Liver (tissue), 9 donors: ENCODE measurements around the gene APOL3. TPM values are rescaled to one million over a fixed set of nuclear protein-coding genes. Genes with fewer than 3 reads are reported as not detected.
"Not testable (repeated sequence)": the region's sequence is repeated elsewhere in the genome, so short reads cannot be mapped to it uniquely, and the experiment has no call there.

ENCODE experiments used
- DNase-seq: peaks from one replicate; pipeline ENCODE4 v3.0.0-alpha.2; 2017; ENCODE audit warnings: low spot score
- H3K27ac ChIP-seq, 2 donors: one replicate each; pipeline ENCODE4 v1.7.0; 2013; ENCODE audit warnings: inconsistent platforms in 2 of 2, low read length in 2 of 2, control low read depth in 1 of 2, low read depth in 1 of 2, mild to moderate bottlenecking in 1 of 2
- H3K27me3 ChIP-seq, 4 donors: one replicate each; pipeline versions ENCODE4 v1.6.1 to v1.7.0; 2013; ENCODE audit warnings: low read length in 3 of 4, inconsistent platforms in 1 of 4, mild to moderate bottlenecking in 1 of 4, moderate library complexity in 1 of 4; ENCODE audit not compliant: control insufficient read depth in 4 of 4, insufficient read depth in 4 of 4
- H3K36me3 ChIP-seq, 4 donors: one replicate each; pipeline versions ENCODE4 v1.6.1 to v1.7.0; 2013; ENCODE audit warnings: low read length in 3 of 4, mild to moderate bottlenecking in 3 of 4, low read depth in 1 of 4, moderate library complexity in 1 of 4; ENCODE audit not compliant: control insufficient read depth in 4 of 4, insufficient read depth in 3 of 4
- H3K4me1 ChIP-seq, 4 donors: one replicate each; pipeline versions ENCODE4 v1.6.1 to v1.7.0; 2013; ENCODE audit warnings: low read length in 3 of 4, mild to moderate bottlenecking in 3 of 4, moderate library complexity in 1 of 4; ENCODE audit not compliant: control insufficient read depth in 4 of 4, insufficient read depth in 4 of 4
- H3K4me3 ChIP-seq, 3 donors: one replicate each; pipeline versions ENCODE4 v1.6.1 to v1.7.0; 2013; ENCODE audit warnings: low read length in 3 of 3, control low read depth in 1 of 3, low read depth in 1 of 3, mild to moderate bottlenecking in 1 of 3
- H3K9ac ChIP-seq, 2 donors: one replicate each; pipeline ENCODE4 v1.7.0; 2013; ENCODE audit warnings: low read length in 2 of 2, mild to moderate bottlenecking in 2 of 2, moderate library complexity in 2 of 2, control low read depth in 1 of 2, low read depth in 1 of 2
- H3K9me3 ChIP-seq, 4 donors: one replicate each; pipeline versions ENCODE4 v1.6.1 to v1.7.0; 2013; ENCODE audit warnings: low read length in 3 of 4; ENCODE audit not compliant: control insufficient read depth in 4 of 4
- EGR1 ChIP-seq, 2 donors: IDR thresholded peaks; 2 replicates each; pipeline ENCODE4 v1.6.1; 2016 to 2018; ENCODE audit warnings: antibody characterized with exemption in 2 of 2, low read depth in 2 of 2
- FOXA1 ChIP-seq: IDR thresholded peaks from 2 replicates; pipeline ENCODE4 v1.6.1; 2016; ENCODE audit warnings: antibody characterized with exemption
- FOXA2 ChIP-seq: IDR thresholded peaks from 2 replicates; pipeline ENCODE4 v1.6.1; 2016; ENCODE audit warnings: antibody characterized with exemption
- GABPA ChIP-seq, 2 donors: IDR thresholded peaks in 1 of 2; conservative IDR thresholded peaks in 1 of 2; 2 replicates each; pipeline ENCODE4 v1.6.1; 2016; ENCODE audit warnings: antibody characterized with exemption in 2 of 2, mild to moderate bottlenecking in 1 of 2, moderate library complexity in 1 of 2
- HNF4A ChIP-seq, 2 donors: conservative IDR thresholded peaks; 2 replicates each; pipeline ENCODE4 v1.6.1; 2016; ENCODE audit warnings: antibody characterized with exemption in 2 of 2, mild to moderate bottlenecking in 2 of 2
- HNF4G ChIP-seq: IDR thresholded peaks from 2 replicates; pipeline ENCODE4 v1.6.1; 2016; ENCODE audit warnings: antibody characterized with exemption
- JUND ChIP-seq, 2 donors: IDR thresholded peaks; 2 replicates each; pipeline ENCODE4 v1.6.1; 2016; ENCODE audit warnings: antibody characterized with exemption in 2 of 2
- NR2F2 ChIP-seq: IDR thresholded peaks from 2 replicates; pipeline ENCODE4 v1.6.1; 2016; ENCODE audit warnings: antibody characterized with exemption
- RAD21 ChIP-seq, 2 donors: IDR thresholded peaks; 2 replicates each; pipeline ENCODE4 v1.6.1; 2016; ENCODE audit warnings: antibody characterized with exemption in 2 of 2, mild to moderate bottlenecking in 2 of 2
- RXRA ChIP-seq, 2 donors: IDR thresholded peaks; 2 replicates each; pipeline ENCODE4 v1.6.1; 2017 to 2018; ENCODE audit warnings: antibody characterized with exemption in 2 of 2, mild to moderate bottlenecking in 1 of 2
- SP1 ChIP-seq: IDR thresholded peaks from 2 replicates; pipeline ENCODE4 v1.6.1; 2018; ENCODE audit warnings: antibody characterized with exemption, mild to moderate bottlenecking
- TAF1 ChIP-seq: conservative IDR thresholded peaks from 2 replicates; pipeline ENCODE4 v1.6.1; 2016; ENCODE audit warnings: antibody characterized with exemption, mild to moderate bottlenecking
- YY1 ChIP-seq: IDR thresholded peaks from 2 replicates; pipeline ENCODE4 v1.6.1; 2016; ENCODE audit warnings: antibody characterized with exemption, mild to moderate bottlenecking
- WGBS: extraction: QIAGEN DNeasy Blood & Tissue Kit; methylation state at CpG from one replicate; pipeline ENCODE4 v1.1.7; 2013; 5-methylcytosine and 5-hydroxymethylcytosine counted together
- polyA plus RNA-seq, 2 donors: library from polyadenylated mRNA; stranded (reverse) in 1 of 2; unstranded in 1 of 2; fragments of 200-250 nt in 1 of 2; fragments of >200 nt in 1 of 2; fragmentation: Nextera tagmentation in 1 of 2; extraction: Ambion mirVana in 1 of 2; gene quantifications; one replicate each; pipeline versions ENCODE4 v1.2.1 to v1.2.3, GENCODE V29; 2013 to 2015
- total RNA-seq, 2 donors: library from RNA; depleted of rRNA; stranded (reverse); fragments of >200 nt; gene quantifications; one replicate each; pipeline ENCODE4 v1.2.3, GENCODE V29; 2014
- TF ChIP-seq, protein P1 (sequence below): IDR thresholded peaks from 2 replicates; pipeline ENCODE4 v1.6.1; 2016; ENCODE audit warnings: antibody characterized with exemption, mild to moderate bottlenecking
- TF ChIP-seq, protein P2 (sequence below): IDR thresholded peaks from 2 replicates; pipeline ENCODE4 v1.6.1; 2016; ENCODE audit warnings: antibody characterized with exemption
- TF ChIP-seq, protein P3 (sequence below): IDR thresholded peaks from 2 replicates; pipeline ENCODE4 v1.6.1; 2016; ENCODE audit warnings: antibody characterized with exemption
- TF ChIP-seq, protein P4 (sequence below): IDR thresholded peaks from 2 replicates; pipeline ENCODE4 v1.6.1; 2016; ENCODE audit warnings: antibody characterized with exemption
- TF ChIP-seq, protein P5 (sequence below): fragments of 150-350 bp; IDR thresholded peaks from 2 replicates; pipeline ENCODE4 v1.5.1; 2017; ENCODE audit warnings: improper control_type of control experiment, low read depth, low read length; ENCODE audit not compliant: missing input control
- donor health status: healthy.
- donor health status: healthy.
- donor health status: healthy.
- donor health status: healthy.
- donor health status: healthy.

The APOL3 gene
- total and polyA plus RNA-seq, 4 donors, result 7.2 to 34.5 (median 11.8) TPM

DNA sequence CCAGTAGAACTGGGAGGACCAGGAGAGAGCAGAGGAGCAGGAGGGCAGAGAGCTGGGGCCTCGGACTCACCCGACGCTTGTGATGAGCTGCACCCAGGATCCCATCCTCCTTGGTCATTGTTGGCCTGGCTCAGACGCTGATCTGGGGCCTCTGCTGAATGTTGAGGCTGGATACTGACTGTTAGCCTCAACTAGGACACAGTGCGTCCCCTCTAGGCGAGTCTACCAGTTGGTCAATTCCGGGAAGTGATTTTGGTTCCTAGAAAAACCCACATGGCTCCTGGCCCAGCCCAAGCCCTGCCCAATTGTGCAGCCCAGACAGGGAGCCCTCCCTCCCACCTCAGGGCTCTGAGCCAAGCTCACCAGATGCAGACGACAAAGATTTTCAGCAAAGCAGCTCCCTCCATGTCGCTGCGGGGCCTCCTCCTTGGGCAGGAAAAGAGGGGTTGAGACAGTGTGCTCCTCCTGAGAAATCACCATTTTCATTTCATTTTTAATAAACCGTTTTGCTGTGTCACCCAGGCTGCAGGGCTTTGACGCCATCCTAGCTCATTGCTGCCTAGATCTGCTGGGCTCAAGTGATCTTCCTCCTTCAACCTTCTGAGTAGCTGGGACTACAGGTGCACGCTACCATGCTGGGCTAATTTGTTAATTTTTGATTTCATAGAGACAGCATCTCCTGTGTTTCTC lies 41.2 kb upstream of the APOL3 start, which contains the start of gene APOL4:
Gene APOL4, minus strand, starts transcription at position 180 of the 690 bp plus-strand sequence. Its CDS starts 75 bp downstream, at position 105.
- Histone ChIP-seq H3K27me3 (no peaks in the 10 kb centered on the region), H3K9me3 (no peaks in the 10 kb centered on the region), H3K4me3 (no peak within 1 kb of the TSS), H3K4me1 (peaks cover 4 to 32% (median 24%) of the 10 kb centered on the region in 4 donors), H3K9ac (no peak within 1 kb of the TSS), H3K36me3 (no peaks in the 10 kb centered on the region), H3K27ac (no peak within 1 kb of the TSS)
- WGBS, result 66% methylated on average over 13 of the region's 13 CpGs
- DNase-seq, result no peak
- TF ChIP-seq FOXA1, result no peak
- TF ChIP-seq SP1, result peak; percentile 34

DNA sequence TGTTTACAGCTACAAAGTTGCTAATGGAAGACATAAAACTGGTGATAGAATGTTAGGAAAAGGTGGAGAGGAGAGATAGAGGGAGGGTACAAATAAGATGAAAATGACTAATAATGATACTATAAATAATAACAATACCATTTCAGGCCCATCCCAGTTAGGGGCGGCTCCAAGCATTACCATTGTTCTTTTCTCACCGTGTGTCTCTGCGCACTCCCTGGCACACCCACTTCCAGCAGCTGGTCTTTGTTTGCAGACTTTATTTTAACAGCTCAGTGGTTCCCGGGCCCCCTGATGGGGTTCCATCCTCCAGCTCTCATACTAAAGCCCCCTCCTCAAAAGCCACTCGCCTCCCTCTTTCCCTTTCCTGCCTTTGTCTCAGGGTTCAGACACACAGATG lies 40.5 kb upstream of the APOL3 start:
- not testable (repeated sequence) for DNase-seq, H3K9me3 ChIP-seq, H3K27ac ChIP-seq, H3K27me3 ChIP-seq, H3K4me3 ChIP-seq, H3K9ac ChIP-seq, H3K36me3 ChIP-seq
- WGBS, result 84% methylated on average over 1 of the region's 5 CpGs
- H3K4me1 ChIP-seq, result peaks cover 4 to 32% (median 24%) of the 10 kb centered on the region in 4 donors

DNA sequence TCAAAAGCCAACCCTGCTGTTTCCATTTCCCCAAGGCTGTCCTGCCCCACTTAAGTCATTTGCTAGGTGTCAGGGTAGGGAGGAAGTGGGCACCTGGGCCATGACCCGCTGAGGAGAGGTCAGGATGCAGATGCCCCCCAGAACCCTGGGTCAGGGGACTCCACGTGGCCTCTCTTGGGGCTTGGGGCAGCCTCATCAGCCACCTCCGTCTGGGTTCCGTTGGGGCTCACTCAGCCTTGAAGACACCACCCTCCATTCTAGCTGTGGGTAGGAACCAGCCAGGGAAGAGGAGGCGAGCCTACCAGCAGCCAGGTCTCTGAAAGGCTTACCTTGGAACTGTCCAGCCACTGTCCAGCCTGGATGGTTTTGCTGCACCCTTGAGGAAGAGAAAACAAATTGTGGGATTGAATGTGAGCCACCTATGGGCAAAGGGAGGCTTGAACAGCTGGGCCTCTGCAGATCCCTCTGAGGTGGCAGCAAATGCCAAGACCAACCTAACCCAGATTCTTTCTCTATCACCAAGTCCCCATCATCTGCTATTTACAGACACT lies 38.5 kb upstream of the APOL3 start:
- no peak overlapping the region for H3K9ac ChIP-seq
- H3K4me1 ChIP-seq, result peaks cover 4 to 43% (median 25%) of the 10 kb centered on the region in 4 donors
- no peak for DNase-seq
- TF ChIP-seq GABPA (IDR thresholded peaks at IDR 0.05 in 1 of 2, conservative IDR thresholded peaks at IDR 0.05 in 1 of 2) (no peak), FOXA1 (no peak), TAF1 (no peak), RXRA (IDR thresholded peaks at IDR 0.05) (no peak), RAD21 (IDR thresholded peaks at IDR 0.05) (no peak), HNF4G (no peak), EGR1 (IDR thresholded peaks at IDR 0.05; ENCODE audit: low read depth in 2 of 2) (no peak), JUND (IDR thresholded peaks at IDR 0.05) (no peak), SP1 (no peak), HNF4A (conservative IDR thresholded peaks at IDR 0.05) (no peak), NR2F2 (no peak), YY1 (no peak), FOXA2 (no peak)
- TF ChIP-seq, protein P1, sequence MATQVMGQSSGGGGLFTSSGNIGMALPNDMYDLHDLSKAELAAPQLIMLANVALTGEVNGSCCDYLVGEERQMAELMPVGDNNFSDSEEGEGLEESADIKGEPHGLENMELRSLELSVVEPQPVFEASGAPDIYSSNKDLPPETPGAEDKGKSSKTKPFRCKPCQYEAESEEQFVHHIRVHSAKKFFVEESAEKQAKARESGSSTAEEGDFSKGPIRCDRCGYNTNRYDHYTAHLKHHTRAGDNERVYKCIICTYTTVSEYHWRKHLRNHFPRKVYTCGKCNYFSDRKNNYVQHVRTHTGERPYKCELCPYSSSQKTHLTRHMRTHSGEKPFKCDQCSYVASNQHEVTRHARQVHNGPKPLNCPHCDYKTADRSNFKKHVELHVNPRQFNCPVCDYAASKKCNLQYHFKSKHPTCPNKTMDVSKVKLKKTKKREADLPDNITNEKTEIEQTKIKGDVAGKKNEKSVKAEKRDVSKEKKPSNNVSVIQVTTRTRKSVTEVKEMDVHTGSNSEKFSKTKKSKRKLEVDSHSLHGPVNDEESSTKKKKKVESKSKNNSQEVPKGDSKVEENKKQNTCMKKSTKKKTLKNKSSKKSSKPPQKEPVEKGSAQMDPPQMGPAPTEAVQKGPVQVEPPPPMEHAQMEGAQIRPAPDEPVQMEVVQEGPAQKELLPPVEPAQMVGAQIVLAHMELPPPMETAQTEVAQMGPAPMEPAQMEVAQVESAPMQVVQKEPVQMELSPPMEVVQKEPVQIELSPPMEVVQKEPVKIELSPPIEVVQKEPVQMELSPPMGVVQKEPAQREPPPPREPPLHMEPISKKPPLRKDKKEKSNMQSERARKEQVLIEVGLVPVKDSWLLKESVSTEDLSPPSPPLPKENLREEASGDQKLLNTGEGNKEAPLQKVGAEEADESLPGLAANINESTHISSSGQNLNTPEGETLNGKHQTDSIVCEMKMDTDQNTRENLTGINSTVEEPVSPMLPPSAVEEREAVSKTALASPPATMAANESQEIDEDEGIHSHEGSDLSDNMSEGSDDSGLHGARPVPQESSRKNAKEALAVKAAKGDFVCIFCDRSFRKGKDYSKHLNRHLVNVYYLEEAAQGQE, result no peak
- TF ChIP-seq, protein P2, sequence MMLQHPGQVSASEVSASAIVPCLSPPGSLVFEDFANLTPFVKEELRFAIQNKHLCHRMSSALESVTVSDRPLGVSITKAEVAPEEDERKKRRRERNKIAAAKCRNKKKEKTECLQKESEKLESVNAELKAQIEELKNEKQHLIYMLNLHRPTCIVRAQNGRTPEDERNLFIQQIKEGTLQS, result no peak
- TF ChIP-seq, protein P3, sequence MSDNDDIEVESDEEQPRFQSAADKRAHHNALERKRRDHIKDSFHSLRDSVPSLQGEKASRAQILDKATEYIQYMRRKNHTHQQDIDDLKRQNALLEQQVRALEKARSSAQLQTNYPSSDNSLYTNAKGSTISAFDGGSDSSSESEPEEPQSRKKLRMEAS, result no peak
- TF ChIP-seq, protein P4, sequence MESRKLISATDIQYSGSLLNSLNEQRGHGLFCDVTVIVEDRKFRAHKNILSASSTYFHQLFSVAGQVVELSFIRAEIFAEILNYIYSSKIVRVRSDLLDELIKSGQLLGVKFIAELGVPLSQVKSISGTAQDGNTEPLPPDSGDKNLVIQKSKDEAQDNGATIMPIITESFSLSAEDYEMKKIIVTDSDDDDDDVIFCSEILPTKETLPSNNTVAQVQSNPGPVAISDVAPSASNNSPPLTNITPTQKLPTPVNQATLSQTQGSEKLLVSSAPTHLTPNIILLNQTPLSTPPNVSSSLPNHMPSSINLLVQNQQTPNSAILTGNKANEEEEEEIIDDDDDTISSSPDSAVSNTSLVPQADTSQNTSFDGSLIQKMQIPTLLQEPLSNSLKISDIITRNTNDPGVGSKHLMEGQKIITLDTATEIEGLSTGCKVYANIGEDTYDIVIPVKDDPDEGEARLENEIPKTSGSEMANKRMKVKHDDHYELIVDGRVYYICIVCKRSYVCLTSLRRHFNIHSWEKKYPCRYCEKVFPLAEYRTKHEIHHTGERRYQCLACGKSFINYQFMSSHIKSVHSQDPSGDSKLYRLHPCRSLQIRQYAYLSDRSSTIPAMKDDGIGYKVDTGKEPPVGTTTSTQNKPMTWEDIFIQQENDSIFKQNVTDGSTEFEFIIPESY, result no peak
- TF ChIP-seq, protein P5, sequence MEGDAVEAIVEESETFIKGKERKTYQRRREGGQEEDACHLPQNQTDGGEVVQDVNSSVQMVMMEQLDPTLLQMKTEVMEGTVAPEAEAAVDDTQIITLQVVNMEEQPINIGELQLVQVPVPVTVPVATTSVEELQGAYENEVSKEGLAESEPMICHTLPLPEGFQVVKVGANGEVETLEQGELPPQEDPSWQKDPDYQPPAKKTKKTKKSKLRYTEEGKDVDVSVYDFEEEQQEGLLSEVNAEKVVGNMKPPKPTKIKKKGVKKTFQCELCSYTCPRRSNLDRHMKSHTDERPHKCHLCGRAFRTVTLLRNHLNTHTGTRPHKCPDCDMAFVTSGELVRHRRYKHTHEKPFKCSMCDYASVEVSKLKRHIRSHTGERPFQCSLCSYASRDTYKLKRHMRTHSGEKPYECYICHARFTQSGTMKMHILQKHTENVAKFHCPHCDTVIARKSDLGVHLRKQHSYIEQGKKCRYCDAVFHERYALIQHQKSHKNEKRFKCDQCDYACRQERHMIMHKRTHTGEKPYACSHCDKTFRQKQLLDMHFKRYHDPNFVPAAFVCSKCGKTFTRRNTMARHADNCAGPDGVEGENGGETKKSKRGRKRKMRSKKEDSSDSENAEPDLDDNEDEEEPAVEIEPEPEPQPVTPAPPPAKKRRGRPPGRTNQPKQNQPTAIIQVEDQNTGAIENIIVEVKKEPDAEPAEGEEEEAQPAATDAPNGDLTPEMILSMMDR, result no peak
- no peak overlapping the region for H3K4me3 ChIP-seq
- 85% methylated on average over 5 of the region's 5 CpGs for WGBS
- no peak overlapping the region for H3K27ac ChIP-seq
- no peaks in the 10 kb centered on the region for H3K9me3 ChIP-seq
- no peaks in the 10 kb centered on the region for H3K36me3 ChIP-seq
- no peaks in the 10 kb centered on the region for H3K27me3 ChIP-seq
